AG04450 (cell line): ENCODE data around the gene GPR68. TPM values are rescaled to one million over a fixed set of nuclear protein-coding genes. Genes with fewer than 3 reads are reported as not detected.

ENCODE experiments used
- CTCF ChIA-PET: fragments of 300-600, 350-600 bp; formaldehyde crosslinking; extraction: SDS; loops from one replicate; lab custom pipeline; 2022; ENCODE audit warnings: antibody characterized with exemption, inconsistent platforms; lab: Charles Lee
- POLR2A ChIA-PET: fragments of 350-600 bp; formaldehyde crosslinking; extraction: SDS; loops from one replicate; lab custom pipeline; 2021; ENCODE audit warnings: antibody characterized with exemption, inconsistent platforms; lab: Yijun Ruan, JAX
- DNase-seq: peaks from one replicate; pipeline ENCODE4 v3.0.0-alpha.2; 2011; ENCODE audit warnings: low read depth, low spot score
- H3K27ac ChIP-seq: one replicate; pipeline ENCODE4 v1.5.1; 2012; ENCODE audit warnings: low read depth, low read length, control low read depth
- H3K27me3 ChIP-seq: one replicate; pipeline ENCODE4 v1.6.0; 2012; ENCODE audit warnings: low read length; ENCODE audit not compliant: control insufficient read depth, insufficient read depth
- H3K4me3 ChIP-seq: 2 replicates; pipeline ENCODE4 v1.5.1; 2011; ENCODE audit warnings: mild to moderate bottlenecking, low read depth, low read length, control low read depth
- H3K9me3 ChIP-seq: 2 replicates; pipeline ENCODE4 v1.5.1; 2012; ENCODE audit warnings: low read length; ENCODE audit not compliant: control insufficient read depth, insufficient read depth
- polyA plus RNA-seq: library from polyadenylated mRNA; depleted of rRNA; stranded (reverse); fragments of >200 nt; gene quantifications from 2 replicates; pipeline ENCODE4 v1.2.3, GENCODE V29; 2011
- TF ChIP-seq, protein P1 (sequence below): IDR thresholded peaks from 2 replicates; pipeline ENCODE4 v1.5.1; 2011; ENCODE audit warnings: low read depth, low read length, control low read depth, inconsistent platforms

GPR68 gene
- polyA plus RNA-seq, 1 experiment = 0.83 TPM

DNA sequence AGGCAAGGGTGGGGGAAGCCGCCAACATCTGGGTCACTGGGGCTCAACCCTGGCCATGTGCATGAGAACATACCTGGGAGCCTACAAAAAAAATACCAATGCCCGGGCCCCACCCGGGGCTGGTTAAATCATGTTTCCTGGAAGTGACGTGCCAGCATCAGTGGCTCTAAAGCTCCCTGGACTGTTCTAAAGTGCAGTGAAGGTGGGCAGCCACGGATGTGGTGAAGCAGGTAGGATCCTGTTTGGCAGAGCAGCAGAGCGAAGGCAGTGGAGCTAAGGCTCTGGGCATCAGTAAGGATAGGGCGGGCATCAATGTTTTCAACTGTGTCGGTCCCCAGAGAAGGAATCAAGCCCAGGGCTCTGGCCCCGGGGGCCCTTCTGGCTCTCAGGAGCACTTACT lies 525 bp upstream of the GPR68 start:
- Histone ChIP-seq H3K9me3 (no peaks in the 10 kb centered on the region), H3K27me3 (no peaks in the 10 kb centered on the region), H3K27ac (no peak overlapping the region), H3K4me3 (no peak overlapping the region)
- TF ChIP-seq, protein P1, sequence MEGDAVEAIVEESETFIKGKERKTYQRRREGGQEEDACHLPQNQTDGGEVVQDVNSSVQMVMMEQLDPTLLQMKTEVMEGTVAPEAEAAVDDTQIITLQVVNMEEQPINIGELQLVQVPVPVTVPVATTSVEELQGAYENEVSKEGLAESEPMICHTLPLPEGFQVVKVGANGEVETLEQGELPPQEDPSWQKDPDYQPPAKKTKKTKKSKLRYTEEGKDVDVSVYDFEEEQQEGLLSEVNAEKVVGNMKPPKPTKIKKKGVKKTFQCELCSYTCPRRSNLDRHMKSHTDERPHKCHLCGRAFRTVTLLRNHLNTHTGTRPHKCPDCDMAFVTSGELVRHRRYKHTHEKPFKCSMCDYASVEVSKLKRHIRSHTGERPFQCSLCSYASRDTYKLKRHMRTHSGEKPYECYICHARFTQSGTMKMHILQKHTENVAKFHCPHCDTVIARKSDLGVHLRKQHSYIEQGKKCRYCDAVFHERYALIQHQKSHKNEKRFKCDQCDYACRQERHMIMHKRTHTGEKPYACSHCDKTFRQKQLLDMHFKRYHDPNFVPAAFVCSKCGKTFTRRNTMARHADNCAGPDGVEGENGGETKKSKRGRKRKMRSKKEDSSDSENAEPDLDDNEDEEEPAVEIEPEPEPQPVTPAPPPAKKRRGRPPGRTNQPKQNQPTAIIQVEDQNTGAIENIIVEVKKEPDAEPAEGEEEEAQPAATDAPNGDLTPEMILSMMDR = no peak
- DNase-seq = no peak
- ChIA-PET POLR2A (interaction anchor here (1.1 kb wide), 1 partner anchor 13 kb away, joined by 3 read pairs; no protein-coding TSS in a partner anchor), CTCF (interaction anchor here (0.6 to 2.7 kb wide), 3 partner anchors 45 to 72 kb away, joined by 7 to 11 read pairs (median 9); no protein-coding TSS in a partner anchor)

DNA sequence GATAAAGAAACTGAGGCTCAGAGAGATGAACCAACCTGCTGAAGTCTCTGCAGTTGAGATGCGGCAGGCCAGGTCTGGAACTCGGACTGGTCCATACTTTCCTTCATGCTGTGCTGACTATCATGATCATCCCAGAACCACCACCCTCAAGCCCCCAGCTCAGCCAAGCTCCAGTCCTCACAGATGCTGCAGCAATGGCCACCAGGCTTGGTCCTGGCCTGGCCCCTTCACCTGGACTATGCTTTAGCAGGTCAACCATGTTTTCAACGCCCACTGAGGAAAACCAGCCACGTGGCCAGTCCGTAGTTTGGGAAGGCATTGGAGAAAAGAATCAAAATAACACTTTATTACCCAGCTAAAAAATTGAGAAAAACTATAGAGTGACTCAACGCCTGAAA lies 1.4 kb downstream of the GPR68 start:
- POLR2A ChIA-PET = interaction anchor here (0.9 kb wide), 1 partner anchor 94 kb away, joined by 3 read pairs; no protein-coding TSS in a partner anchor
- DNase-seq = no peak
- Histone ChIP-seq H3K27me3 (no peaks in the 10 kb centered on the region), H3K4me3 (no peak overlapping the region), H3K9me3 (no peaks in the 10 kb centered on the region), H3K27ac (no peak overlapping the region)
- CTCF ChIA-PET = interaction anchor here (2.7 kb wide), 1 partner anchor 66 kb away, joined by 11 read pairs; no protein-coding TSS in a partner anchor
- TF ChIP-seq, protein P1 = no peak

DNA sequence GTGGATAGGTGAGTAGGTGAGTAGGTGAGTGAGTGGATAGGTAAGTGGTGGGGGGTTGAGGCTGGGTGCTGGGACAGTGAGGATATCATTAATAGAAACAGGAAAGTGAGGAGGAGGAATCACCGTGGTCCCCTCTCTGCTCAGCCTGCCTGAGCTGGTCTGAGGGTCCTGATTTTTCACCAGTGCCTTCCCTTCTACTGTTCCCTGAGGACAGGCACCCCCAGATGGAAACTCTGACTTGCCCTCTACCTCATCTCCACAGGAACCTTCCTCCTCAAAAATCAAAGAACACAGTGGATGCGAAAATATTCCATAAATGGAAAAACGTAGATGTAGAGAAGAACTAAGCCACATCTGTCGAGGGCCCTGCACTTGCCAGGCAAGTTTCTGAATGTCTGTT lies 1.9 kb downstream of the GPR68 start:
- CTCF ChIA-PET = interaction anchor here (2.7 kb wide), 1 partner anchor 65 kb away, joined by 11 read pairs; no protein-coding TSS in a partner anchor
- TF ChIP-seq, protein P1 = no peak
- no peaks in the 10 kb centered on the region for H3K27me3 ChIP-seq
- DNase-seq = no peak
- H3K4me3 ChIP-seq = no peak overlapping the region
- no peak overlapping the region for H3K27ac ChIP-seq
- POLR2A ChIA-PET = no interaction called here
- H3K9me3 ChIP-seq = no peaks in the 10 kb centered on the region

DNA sequence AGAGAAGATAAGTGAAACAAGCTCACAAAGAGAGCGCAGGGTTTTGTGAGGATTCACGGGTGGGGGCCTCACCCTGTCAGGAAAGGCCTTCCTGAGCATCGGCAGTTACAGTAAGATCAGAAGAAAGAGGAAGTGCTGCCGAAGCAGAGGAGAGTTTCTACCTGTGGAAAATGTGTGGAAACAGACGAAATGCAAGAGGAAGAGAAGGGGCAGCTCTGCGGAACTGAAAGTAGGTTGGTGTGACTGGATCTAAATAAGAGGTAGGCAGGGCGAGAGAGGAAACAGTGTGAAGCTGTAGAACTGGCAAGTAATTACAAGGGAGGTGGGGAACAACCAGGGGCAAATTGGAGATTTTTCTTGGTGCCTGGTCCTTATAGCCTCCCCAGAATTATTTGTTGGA lies 2.6 kb downstream of the GPR68 start:
- DNase-seq = no peak
- Histone ChIP-seq H3K27me3 (no peaks in the 10 kb centered on the region), H3K4me3 (no peak overlapping the region), H3K27ac (no peak overlapping the region), H3K9me3 (no peaks in the 10 kb centered on the region)
- POLR2A ChIA-PET = no interaction called here
- TF ChIP-seq, protein P1 = no peak
- CTCF ChIA-PET = no interaction called here

DNA sequence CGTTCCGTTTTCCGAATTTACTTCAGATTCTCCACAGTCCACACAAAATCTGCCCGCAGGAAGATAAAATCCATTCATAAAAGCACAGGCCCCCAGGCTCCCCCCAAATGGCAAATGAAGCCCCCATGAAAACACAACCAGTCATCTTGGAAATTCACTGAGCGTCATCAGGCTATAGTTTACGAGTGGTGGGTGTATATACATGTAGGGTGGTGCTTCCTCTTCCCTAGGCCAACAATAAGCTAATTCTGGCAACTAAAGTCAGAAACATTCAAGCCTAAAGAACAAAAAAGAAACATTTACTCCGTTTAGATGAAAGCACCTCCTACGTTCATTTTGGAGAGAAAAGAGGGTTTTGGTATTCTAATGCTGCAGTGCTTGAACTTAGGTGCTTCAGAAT lies 5.8 kb downstream of the GPR68 start:
- ChIA-PET POLR2A (no interaction called here), CTCF (interaction anchor here (0.5 to 1.5 kb wide), 3 partner anchors 45 to 65 kb away, joined by 3 to 9 read pairs (median 4); no protein-coding TSS in a partner anchor)
- H3K9me3 ChIP-seq = peaks cover 12% of the 10 kb centered on the region; the same call in 1 of the 2 replicates
- H3K4me3 ChIP-seq = no peak overlapping the region
- no peak for DNase-seq
- H3K27me3 ChIP-seq = no peaks in the 10 kb centered on the region
- TF ChIP-seq, protein P1 = no peak
- H3K27ac ChIP-seq = no peak overlapping the region
